ENCODE data around the gene SHB.

The SHB gene

GRCh38 chr9:37959976-37960375, 109.1 kb downstream of the SHB start:
- TF ChIP-seq ZNF549 (tag by site-specific recombination; IDR thresholded peaks at IDR 0.05), result no peak
- no peak for TF ChIP-seq ZNF19 (tag by site-specific recombination; IDR thresholded peaks at IDR 0.05; ENCODE audit: low read depth)
- no peak for TF ChIP-seq ZNF623 (tag by site-specific recombination; IDR thresholded peaks at IDR 0.05)
- TF ChIP-seq KLF10 (tag by site-specific recombination; IDR thresholded peaks at IDR 0.05), result no peak
- no peak for TF ChIP-seq CTCF (tag by site-specific recombination; IDR thresholded peaks at IDR 0.05)
- no peak for TF ChIP-seq REPIN1 (tag by site-specific recombination; IDR thresholded peaks at IDR 0.05; ENCODE audit: low read depth)
- no peak for TF ChIP-seq ZNF239 (tag by site-specific recombination; IDR thresholded peaks at IDR 0.05)
- no peak for TF ChIP-seq ELK4 (IDR thresholded peaks at IDR 0.05; ENCODE audit: borderline replicate concordance, low read depth, low read length)
- no peak for TF ChIP-seq ZXDB (tag by site-specific recombination; IDR thresholded peaks at IDR 0.05)
- no peak for TF ChIP-seq ZNF138 (tag by site-specific recombination; IDR thresholded peaks at IDR 0.05; ENCODE audit: borderline replicate concordance)
- TF ChIP-seq ZNF18 (tag by site-specific recombination; IDR thresholded peaks at IDR 0.05), result no peak
- TF ChIP-seq ZNF555 (tag by site-specific recombination; conservative IDR thresholded peaks at IDR 0.05), result no peak
- no peak for TF ChIP-seq ZNF140 (tag by site-specific recombination; IDR thresholded peaks at IDR 0.05)
- no peak for TF ChIP-seq GLIS1 (tag by site-specific recombination; IDR thresholded peaks at IDR 0.05)
- TF ChIP-seq ZNF747 (tag by site-specific recombination; IDR thresholded peaks at IDR 0.05), result no peak
- TF ChIP-seq BCL6B (tag by site-specific recombination; IDR thresholded peaks at IDR 0.05), result no peak
- TF ChIP-seq ZNF366 (tag by site-specific recombination; conservative IDR thresholded peaks at IDR 0.05), result no peak
- TF ChIP-seq MYNN (tag by site-specific recombination; IDR thresholded peaks at IDR 0.05; ENCODE audit: borderline replicate concordance), result no peak
- H3K4me3 ChIP-seq (ENCODE audit: low read depth, low read length), result no peak overlapping the region
- no peaks in the 10 kb centered on the region for H3K4me1 ChIP-seq (ENCODE audit: control insufficient read depth, insufficient read depth, low read length)
- ChIA-PET POLR2A (no interaction called here), CTCF (no interaction called here)
- peaks cover 3 to 38% of the 10 kb centered on the region in 2 experiments; a peak in 1 of 3 replicates for H3K36me3 ChIP-seq (ENCODE audit: control insufficient read depth in 2 of 2, insufficient read depth in 1 of 2, low read length in 2 of 2)
- no peaks in the 10 kb centered on the region for H3K9me3 ChIP-seq (ENCODE audit: control insufficient read depth, insufficient read depth, low read depth, low read length)
- no peak overlapping the region for H3K27ac ChIP-seq (ENCODE audit: extremely low read depth, low read depth, low read length)

- ChIA-PET CTCF (interaction anchor here (0.8 kb wide), 1 partner anchor 9 kb away, joined by 3 read pairs; no protein-coding TSS in a partner anchor), POLR2A (no interaction called here)
- no peak overlapping the region for H3K27ac ChIP-seq (ENCODE audit: extremely low read depth, low read depth, low read length)
- H3K9me3 ChIP-seq (ENCODE audit: control insufficient read depth, insufficient read depth, low read depth, low read length), result no peaks in the 10 kb centered on the region
- no peak overlapping the region for H3K4me3 ChIP-seq (ENCODE audit: low read depth, low read length)
- peaks cover 3 to 46% of the 10 kb centered on the region in 2 experiments; a peak in 1 of 3 replicates for H3K36me3 ChIP-seq (ENCODE audit: control insufficient read depth in 2 of 2, insufficient read depth in 1 of 2, low read length in 2 of 2)
- H3K4me1 ChIP-seq (ENCODE audit: control insufficient read depth, insufficient read depth, low read length), result no peaks in the 10 kb centered on the region
- TF ChIP-seq ZNF510 (tag by site-specific recombination; IDR thresholded peaks at IDR 0.05; ENCODE audit: insufficient replicate concordance) (no peak), PBX3 (CRISPR knock-in tag; IDR thresholded peaks at IDR 0.05) (no peak), ZNF701 (tag by site-specific recombination; IDR thresholded peaks at IDR 0.05) (no peak), ZNF174 (tag by site-specific recombination; IDR thresholded peaks at IDR 0.05) (no peak), ZNF266 (tag by site-specific recombination; IDR thresholded peaks at IDR 0.05; ENCODE audit: low read depth) (no peak), OSR2 (tag by site-specific recombination; IDR thresholded peaks at IDR 0.05) (no peak), ZNF239 (tag by site-specific recombination; IDR thresholded peaks at IDR 0.05) (no peak), ZNF629 (tag by site-specific recombination; IDR thresholded peaks at IDR 0.05) (no peak), ZNF292 (tag by site-specific recombination; IDR thresholded peaks at IDR 0.05; ENCODE audit: borderline replicate concordance, low read depth) (no peak), ZNF37A (tag by site-specific recombination; IDR thresholded peaks at IDR 0.05) (no peak)
Observed at GRCh38 chr9:37958154-37958553, 110.9 kb downstream of the SHB start.
